GM08714 (cell line): Measurements from ENCODE around the gene BTG3.

Experiments used
- H3K4me3 ChIP-seq: fragments of 200-500 bp; sonication (Bioruptor generic); 2 replicates; pipeline ENCODE4 v1.5.1; 2014; ENCODE audit warnings: mild to moderate bottlenecking, low read length, inconsistent platforms
- ZNF274 ChIP-seq: IDR thresholded peaks from 2 replicates; pipeline ENCODE4 v1.6.1; 2012; ENCODE audit warnings: mild to moderate bottlenecking, low read depth, low read length

BTG3 gene, protein sequence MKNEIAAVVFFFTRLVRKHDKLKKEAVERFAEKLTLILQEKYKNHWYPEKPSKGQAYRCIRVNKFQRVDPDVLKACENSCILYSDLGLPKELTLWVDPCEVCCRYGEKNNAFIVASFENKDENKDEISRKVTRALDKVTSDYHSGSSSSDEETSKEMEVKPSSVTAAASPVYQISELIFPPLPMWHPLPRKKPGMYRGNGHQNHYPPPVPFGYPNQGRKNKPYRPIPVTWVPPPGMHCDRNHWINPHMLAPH

DNA sequence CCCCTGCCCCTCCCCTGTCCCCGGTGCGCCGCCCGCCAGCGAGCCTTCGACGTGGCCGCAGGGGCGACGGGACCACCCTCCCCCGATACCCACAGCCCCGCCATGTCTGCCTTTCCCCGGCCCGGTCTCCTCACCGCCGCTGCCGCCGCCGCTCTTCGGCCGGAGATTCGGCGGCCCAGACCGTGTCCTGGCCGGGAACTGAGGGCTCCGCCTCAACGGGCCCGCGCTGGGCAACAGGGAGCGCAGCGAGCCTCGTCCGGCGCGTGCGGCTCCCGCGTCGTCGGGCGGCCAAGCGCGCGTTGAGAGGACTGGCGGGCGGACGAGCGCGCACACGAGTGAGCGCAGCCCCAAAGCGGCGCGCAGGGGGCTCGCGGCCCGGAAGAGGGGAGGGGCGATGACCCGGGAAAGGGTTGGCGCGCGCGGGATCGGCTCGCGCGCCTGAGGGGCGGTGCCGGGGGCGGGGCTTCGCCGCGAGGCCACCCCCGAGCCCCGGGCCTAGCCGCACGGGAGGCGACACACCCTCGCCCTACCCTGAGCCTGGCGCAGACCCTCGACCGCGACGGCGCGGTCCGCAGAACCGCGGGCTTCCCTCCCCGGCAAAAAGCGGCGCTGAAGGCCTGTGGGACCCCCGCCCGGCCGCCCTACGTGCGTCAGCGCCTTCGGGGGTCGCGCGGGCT is at the start of gene BTG3:
Gene BTG3, minus strand, starts transcription at position 337 of the 677 bp plus-strand sequence. CDS start 3,757 bp downstream, outside the sequence.
- no peak for TF ChIP-seq ZNF274
- peak within 1 kb of the TSS; percentile 90 for H3K4me3 ChIP-seq

DNA sequence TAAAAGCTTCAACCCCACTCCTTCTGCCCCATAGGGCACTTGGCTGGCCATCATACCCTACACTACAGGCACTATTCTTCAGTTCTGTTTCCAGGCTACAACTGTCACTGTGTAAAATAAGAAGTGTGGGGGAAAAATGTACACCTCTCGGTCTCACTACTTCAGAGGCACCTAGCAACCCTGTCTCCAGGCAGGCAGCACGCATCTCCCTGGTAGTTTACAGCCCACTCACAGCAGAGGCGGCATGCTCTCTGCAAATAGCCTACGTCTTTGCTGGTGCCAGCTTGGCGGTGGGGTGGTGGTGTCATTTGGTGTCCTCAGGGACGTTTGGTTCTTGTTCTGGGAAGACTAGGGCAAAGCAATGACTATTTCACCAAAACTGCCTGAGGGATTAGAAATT is 48.2 kb upstream of the BTG3 start:
- H3K4me3 ChIP-seq, result no peak overlapping the region
- TF ChIP-seq ZNF274, result no peak

DNA sequence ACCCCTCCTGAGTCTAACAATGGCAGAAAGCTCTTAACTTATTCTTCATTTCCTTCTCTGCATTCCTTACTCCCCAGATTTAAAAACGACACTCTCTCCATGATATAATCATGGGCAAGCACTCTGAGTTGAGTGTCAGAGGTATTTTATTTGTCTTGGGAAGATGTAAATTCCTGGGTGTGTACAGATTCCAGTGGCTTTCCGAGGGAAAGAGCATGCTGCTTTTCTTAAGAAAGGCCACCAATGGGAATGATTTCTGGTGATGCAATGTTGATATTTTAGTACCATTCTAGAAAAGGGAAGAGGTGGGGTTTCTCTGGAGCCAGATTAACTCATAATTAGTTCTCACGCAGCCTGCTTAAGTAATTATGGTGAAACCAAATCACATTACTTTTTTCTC is 47.8 kb upstream of the BTG3 start:
- no peak overlapping the region for H3K4me3 ChIP-seq
- TF ChIP-seq ZNF274, result no peak

DNA sequence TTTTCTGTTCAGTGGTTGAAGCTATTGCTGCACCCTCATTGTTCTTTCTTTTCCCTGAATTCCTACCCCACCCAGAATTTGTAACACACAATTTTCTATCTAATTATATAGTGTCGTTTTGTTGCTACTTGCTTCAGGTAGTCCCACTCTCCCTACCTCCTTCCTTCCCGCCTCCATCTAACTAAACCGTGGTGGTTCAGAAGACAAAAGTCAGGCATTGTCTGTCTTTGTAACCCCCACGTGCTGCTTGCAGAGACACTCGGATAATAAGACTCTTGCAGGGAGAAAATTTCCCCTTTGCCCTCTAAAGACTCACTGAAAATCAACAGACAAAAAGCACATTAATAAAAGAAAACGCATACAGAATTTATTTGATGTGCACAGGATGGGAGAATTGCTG is 46.2 kb upstream of the BTG3 start:
- TF ChIP-seq ZNF274, result no peak

DNA sequence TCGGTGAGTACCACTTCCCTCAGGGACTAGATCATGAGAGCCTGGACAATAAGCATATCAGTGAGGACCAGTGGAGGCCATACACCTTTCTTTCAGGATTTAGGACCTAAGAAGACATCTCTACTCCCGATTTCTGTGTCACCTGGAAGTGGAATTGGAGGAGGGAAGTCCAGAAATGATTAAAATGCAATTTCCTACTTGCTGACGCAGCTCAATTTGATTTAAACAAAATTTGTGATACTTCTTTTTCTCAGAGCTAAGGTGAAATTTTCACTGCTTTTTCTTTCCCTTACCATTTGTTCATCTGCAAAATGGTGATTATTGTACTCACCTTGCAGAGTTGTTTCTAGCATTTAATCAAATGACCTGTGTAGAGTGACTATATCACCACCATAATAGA is 38.8 kb upstream of the BTG3 start:
- H3K4me3 ChIP-seq, result no peak overlapping the region
- TF ChIP-seq ZNF274, result no peak

More for the DNA sequence above, 46.2 kb upstream of the BTG3 start:
- H3K4me3 ChIP-seq, result no peak overlapping the region

DNA sequence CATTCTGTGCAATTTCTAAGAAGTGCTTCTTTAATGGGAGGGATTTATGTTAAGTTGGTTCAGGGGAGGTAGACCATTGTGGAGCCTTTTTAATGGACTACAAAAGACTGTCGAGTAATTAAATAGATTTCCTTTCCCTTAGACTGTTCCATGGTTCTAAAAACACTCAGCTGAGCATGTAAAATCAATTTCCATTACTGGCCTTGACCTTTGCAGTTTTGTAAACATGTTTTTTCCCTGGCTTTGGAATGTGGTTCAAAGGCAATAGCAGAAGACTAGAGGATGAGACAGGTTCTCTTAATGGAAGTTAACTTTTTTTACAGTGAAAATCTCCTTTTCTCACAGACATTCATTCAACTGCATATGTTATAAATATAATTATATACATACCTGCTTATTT is 37.6 kb upstream of the BTG3 start:
- no peak for TF ChIP-seq ZNF274
- no peak overlapping the region for H3K4me3 ChIP-seq

DNA sequence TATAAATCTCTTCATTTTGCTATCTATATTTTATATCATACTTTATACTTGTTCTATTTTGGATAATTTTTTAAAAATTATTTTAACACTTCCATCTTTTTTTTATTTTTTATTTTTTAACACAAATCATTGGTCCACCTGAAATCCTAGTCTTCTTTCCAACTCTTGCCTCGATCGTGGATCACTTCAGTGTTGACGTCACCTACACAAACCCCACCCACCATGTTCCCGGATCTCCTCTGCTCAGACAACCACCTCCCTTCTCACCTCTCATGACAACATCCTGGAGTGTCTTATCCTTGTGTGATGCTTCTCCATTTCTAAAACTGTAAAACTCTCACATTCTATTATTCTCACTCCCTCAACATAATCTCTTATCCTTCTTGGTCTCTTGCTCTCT is 34.1 kb upstream of the BTG3 start:
- no peak overlapping the region for H3K4me3 ChIP-seq
- no peak for TF ChIP-seq ZNF274

DNA sequence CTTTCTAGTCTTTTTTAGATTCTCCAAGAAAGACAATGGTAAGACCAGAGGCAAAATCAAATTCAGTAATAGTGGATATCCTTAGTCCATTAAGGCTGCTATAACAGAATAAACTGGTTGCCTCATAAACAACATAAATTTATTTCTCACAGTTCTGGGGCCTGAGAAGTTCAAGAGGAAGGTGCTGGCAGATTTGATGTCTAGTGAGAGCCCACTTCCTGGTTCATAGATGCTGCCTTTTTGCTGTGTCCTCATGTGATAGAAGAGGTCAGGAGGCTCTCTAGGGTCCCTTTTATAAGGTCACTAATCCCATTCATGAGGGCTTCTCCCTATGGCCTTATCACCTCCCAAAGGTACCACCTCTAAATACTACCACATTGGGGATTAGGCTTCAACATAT is 31.5 kb upstream of the BTG3 start:
- TF ChIP-seq ZNF274, result no peak

DNA sequence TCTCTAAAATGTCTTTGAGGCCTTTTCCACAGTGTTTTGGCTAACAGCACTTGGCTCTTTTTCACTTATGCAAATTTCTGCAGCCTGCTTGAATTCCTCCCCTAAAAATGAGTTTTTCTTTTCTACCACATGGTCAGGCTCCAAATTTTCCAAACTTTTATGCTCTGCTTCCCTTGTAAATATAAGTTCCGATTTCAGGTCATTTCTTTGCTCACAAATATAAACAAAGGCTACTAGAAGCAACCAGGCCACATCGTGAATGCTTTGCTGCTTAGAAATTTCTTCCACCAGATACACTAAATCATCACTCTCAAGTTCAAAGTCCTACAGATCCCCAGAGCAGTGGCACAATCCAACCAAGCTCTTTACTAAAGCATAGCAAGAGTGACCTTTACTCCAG is 28.1 kb upstream of the BTG3 start:
- TF ChIP-seq ZNF274, result no peak

More for the DNA sequence above, 31.5 kb upstream of the BTG3 start:
- no peak overlapping the region for H3K4me3 ChIP-seq

DNA sequence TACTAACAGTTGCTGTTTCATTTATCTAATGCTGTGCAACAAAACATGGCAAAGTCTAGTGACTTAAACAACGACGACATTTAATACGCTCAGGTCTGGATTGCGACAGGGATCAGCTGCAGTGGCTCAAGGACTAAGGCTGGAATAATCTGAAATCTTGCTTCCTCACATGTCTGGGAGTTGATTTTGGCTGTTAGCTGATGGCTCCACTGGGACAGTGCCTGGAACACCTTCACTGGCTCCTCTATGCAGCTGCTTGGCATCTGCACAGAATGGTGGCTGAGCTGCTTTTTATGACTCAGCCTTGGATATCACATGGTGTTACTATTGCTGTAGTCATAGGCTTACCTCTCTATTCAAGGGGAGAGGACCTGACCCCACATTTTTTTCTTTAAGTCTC is 24.0 kb upstream of the BTG3 start:
- no peak for TF ChIP-seq ZNF274
- no peak overlapping the region for H3K4me3 ChIP-seq

More for the DNA sequence above, 28.1 kb upstream of the BTG3 start:
- H3K4me3 ChIP-seq, result no peak overlapping the region

DNA sequence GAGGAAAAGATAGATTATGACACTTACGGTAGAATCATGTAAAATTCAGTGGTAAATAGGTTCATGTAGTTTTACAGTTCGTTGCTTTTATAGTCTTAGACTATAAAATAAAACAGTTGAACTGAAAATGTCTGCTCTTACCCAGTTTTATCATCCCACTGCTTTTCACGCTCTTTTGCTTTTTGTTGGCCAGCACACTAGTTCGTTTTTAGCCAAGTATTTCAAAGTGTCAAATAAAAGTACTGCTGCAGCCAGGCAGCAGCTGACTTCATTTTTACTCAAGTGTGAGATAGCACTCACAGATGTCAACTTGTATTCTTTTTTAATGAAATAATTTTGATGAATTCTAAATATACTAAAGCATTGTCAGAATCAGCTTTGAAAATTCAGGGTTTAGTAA is 18.5 kb upstream of the BTG3 start:
- no peak overlapping the region for H3K4me3 ChIP-seq
- TF ChIP-seq ZNF274, result no peak

DNA sequence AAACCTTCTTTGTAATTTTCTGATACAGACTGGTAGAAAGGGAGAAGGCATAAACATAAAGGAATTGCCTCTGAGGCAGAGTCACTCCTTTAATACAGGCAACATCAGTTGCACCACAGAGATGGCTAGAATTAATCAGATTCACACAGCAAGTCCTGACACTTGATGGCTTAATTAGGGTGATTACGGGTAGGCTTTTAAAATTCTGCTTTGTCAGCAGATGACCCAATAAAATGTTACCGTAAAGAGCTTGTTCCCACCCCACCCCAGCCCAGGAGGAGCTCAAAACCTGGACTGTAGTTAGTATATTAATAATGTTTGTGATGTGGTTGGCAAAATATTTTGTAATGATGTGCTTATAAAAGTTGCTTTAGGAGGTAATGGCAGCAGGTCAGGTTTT is 9.3 kb upstream of the BTG3 start:
- H3K4me3 ChIP-seq, result no peak overlapping the region
- no peak for TF ChIP-seq ZNF274

DNA sequence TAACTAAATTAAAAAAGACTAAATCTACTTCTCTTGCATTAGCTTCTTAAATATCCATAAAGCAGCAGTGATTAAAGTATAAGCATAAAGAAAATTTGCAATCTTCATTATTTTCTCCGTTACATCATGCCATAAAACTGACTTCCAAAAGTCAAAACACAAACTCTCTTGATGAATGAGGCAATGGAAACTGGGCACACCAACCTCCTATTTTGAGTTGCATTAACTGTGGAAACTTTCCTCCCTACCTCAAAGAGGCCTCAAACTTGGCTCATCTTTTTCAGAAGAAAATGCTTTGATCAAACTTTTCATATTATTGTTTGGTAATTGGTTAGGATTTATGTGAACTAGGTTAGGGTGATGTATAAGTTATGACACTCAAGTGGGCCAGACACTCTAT is 4.1 kb upstream of the BTG3 start:
- no peak for TF ChIP-seq ZNF274
- no peak overlapping the region for H3K4me3 ChIP-seq

DNA sequence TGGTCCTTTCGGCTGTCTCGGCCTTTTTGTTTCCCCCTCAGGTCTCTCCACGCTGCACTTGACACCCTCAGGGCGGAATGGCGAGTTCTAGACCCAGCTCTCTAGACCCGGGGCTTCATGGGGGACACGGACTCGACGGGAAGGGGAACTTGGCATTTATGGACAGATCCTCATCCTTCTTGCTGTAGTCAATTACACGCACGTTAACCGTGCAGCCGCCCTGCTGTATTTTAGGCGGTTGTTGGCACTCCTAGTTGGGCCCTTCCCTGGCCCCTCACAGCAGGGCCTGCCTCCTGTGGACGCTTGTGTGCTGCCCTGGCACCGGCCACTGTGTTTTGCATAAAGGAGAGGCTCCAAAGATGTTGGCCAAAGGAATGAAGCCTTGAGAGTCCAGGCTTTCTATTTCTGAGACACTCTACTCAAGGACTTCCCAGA is 558 bp upstream of the BTG3 start:
- no peak for TF ChIP-seq ZNF274
- H3K4me3 ChIP-seq, result peak overlapping the region; percentile 90; the same call in 1 of the 2 replicates

DNA sequence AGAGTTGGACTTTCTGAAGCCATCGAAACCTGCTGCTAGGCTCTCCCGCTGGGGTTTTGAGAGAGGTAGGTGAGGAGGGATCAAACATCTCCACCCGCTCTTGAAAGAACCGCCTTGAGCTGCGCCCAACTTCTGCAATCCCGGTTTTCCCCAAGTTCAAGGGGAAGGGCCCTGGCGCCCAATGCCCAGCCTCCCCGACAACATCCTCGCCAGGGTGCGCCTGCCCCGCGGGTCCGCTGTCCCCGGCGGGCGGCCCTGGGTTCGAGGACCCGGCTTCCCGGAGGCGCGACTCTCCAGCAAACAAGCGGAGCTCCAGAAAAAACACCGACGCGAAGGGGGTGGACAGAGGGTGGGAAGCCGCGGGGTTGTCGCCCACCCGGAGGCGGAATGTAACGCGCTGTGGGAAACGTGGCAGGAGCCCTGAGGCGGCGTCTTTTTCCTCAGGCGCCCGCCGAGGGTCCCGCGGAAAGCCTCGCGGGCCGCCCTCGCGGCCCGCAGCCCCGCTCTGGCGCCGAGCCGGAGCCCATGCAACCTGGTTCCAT is 607 bp downstream of the BTG3 start:
- H3K4me3 ChIP-seq, result peak overlapping the region; percentile 90
- no peak for TF ChIP-seq ZNF274
